ENCODE results near the gene GARIN5B. TPM values are rescaled to one million over a fixed set of nuclear protein-coding genes. Genes with fewer than 3 reads are reported as not detected.

Gene GARIN5B
- total RNA-seq, 1 donor from 2014 or later = not detected

GRCh38 chr19:55324662-55325061, 38.4 kb downstream of the GARIN5B start:
- no peak for DNase-seq (ENCODE audit: low read depth, low spot score)

- DNase-seq (ENCODE audit: low read depth, low spot score) = no peak
Measured at GRCh38 chr19:55322204-55322885, 40.7 kb downstream of the GARIN5B start.

- DNase-seq (ENCODE audit: low read depth, low spot score) = no peak
Measured at GRCh38 chr19:55321466-55322137, 41.5 kb downstream of the GARIN5B start.

- no peak for DNase-seq (ENCODE audit: low read depth, low spot score)
Measured at GRCh38 chr19:55320844-55321419, 42.1 kb downstream of the GARIN5B start.

GRCh38 chr19:55319785-55320184, 43.3 kb downstream of the GARIN5B start:
- no peak for DNase-seq (ENCODE audit: low read depth, low spot score)

- DNase-seq (ENCODE audit: low read depth, low spot score) = no peak
Measured at GRCh38 chr19:55316646-55317045, 46.4 kb downstream of the GARIN5B start.

GRCh38 chr19:55315956-55316525, 47.0 kb downstream of the GARIN5B start:
- DNase-seq (ENCODE audit: low read depth, low spot score) = no peak

GRCh38 chr19:55314396-55314795, 48.7 kb downstream of the GARIN5B start:
- DNase-seq (ENCODE audit: low read depth, low spot score) = no peak

GRCh38 chr19:55312621-55313512, 50.2 kb downstream of the GARIN5B start:
- DNase-seq (ENCODE audit: low read depth, low spot score) = no peak

GRCh38 chr19:55311797-55312196, 51.3 kb downstream of the GARIN5B start:
- DNase-seq (ENCODE audit: low read depth, low spot score) = no peak

- DNase-seq (ENCODE audit: low read depth, low spot score) = no peak
Measured at GRCh38 chr19:55311397-55311796, 51.7 kb downstream of the GARIN5B start.

- no peak for DNase-seq (ENCODE audit: low read depth, low spot score)
Measured at GRCh38 chr19:55310498-55310897, 52.6 kb downstream of the GARIN5B start.

- DNase-seq (ENCODE audit: low read depth, low spot score) = no peak
Measured at GRCh38 chr19:55309448-55309847, 53.6 kb downstream of the GARIN5B start.

- no peak for DNase-seq (ENCODE audit: low read depth, low spot score)
Measured at GRCh38 chr19:55308281-55308680, 54.8 kb downstream of the GARIN5B start.

GRCh38 chr19:55306712-55307111, 56.3 kb downstream of the GARIN5B start:
- no peak for DNase-seq (ENCODE audit: low read depth, low spot score)

- DNase-seq (ENCODE audit: low read depth, low spot score) = no peak
Measured at GRCh38 chr19:55305983-55306562, 57.0 kb downstream of the GARIN5B start.

GRCh38 chr19:55305491-55305890, 57.6 kb downstream of the GARIN5B start:
- DNase-seq (ENCODE audit: low read depth, low spot score) = no peak

- no peak for DNase-seq (ENCODE audit: low read depth, low spot score)
Measured at GRCh38 chr19:55304980-55305379, 58.1 kb downstream of the GARIN5B start.
